Right lobe of liver (tissue), 6 donors: Measurements from ENCODE around the gene STH. TPM values are rescaled to one million over a fixed set of nuclear protein-coding genes. Genes with fewer than 3 reads are reported as not detected.

Experiments
- ATAC-seq, 4 donors: fragments of 200-7000 bp; cut with Tn5 transposase; one replicate each; pipeline ENCODE4 v1.9.1; 2020; ENCODE audit warnings: mild to moderate bottlenecking in 4 of 4, moderate library complexity in 4 of 4
- DNase-seq, 3 donors: peaks; one replicate each; pipeline ENCODE4 v3.0.0-alpha.2; 2020
- H3K27ac ChIP-seq, 3 donors: fragments of 200-600 bp; one replicate each; pipeline ENCODE4 v1.8.0; 2022
- H3K27me3 ChIP-seq, 2 donors: fragments of 200-600 bp; one replicate each; pipeline ENCODE4 v1.8.0; 2022
- H3K36me3 ChIP-seq, 4 donors: fragments of 200-600 bp; sonication (generic) in 1 of 4; one replicate each; pipeline versions ENCODE4 v1.5.1 to v1.8.0; 2017 to 2022; ENCODE audit warnings: control low read depth in 1 of 4
- H3K4me1 ChIP-seq, 4 donors: fragments of 200-600 bp; sonication (generic) in 1 of 4; one replicate each; pipeline versions ENCODE4 v1.5.1 to v1.8.0; 2017 to 2022; ENCODE audit warnings: control low read depth in 1 of 4
- H3K4me3 ChIP-seq, 3 donors: fragments of 200-600 bp; one replicate each; pipeline ENCODE4 v1.8.0; 2022
- H3K9me3 ChIP-seq, 4 donors: fragments of 200-600 bp; sonication (generic) in 1 of 4; one replicate each; pipeline versions ENCODE4 v1.5.1 to v1.8.0; 2017 to 2022; ENCODE audit warnings: control low read depth in 1 of 4
- CTCF ChIP-seq, 4 donors: fragments of 200-600 bp in 3 of 4; fragments of 450-650 bp in 1 of 4; IDR thresholded peaks; one replicate each; pipeline versions ENCODE4 v1.5.1 to v1.8.0; 2016 to 2022; ENCODE audit warnings: antibody characterized with exemption in 4 of 4, mild to moderate bottlenecking in 2 of 4
- POLR2A ChIP-seq: fragments of 450-650 bp; IDR thresholded peaks from one replicate; pipeline ENCODE4 v1.6.1; 2017; ENCODE audit warnings: antibody characterized with exemption, mild to moderate bottlenecking
- WGBS: methylation state at CpG from one replicate; pipeline ENCODE4 v1.1.6; 2018; ENCODE audit warnings: low coverage, low lambda C conversion rate; ENCODE audit not compliant: insufficient coverage; ENCODE audit errors: missing lambda C conversion rate; 5-methylcytosine and 5-hydroxymethylcytosine counted together
- intact Hi-C, 2 donors: fragments of 100-400 bp; cut with DNase I; formaldehyde crosslinking; loops; one replicate each; pipeline versions ENCODE4 v1.11.2 to v1.14.1; 2022
- total RNA-seq, 6 experiments: library from RNA; depleted of rRNA in 2 of 6; stranded (reverse); fragments of >200 nt in 2 of 6; fragmentation: NEBNext Ultra II Directional in 3 of 6; extraction: Animal tissue kit (Norgen Biotek cat#: 25700) in 3 of 6; gene quantifications; one replicate each; pipeline versions ENCODE4 v1.1.0 to v1.2.4, GENCODE V29; 2016 to 2023
- donor health status: DM: no; HTN: yes; CAD: no.
- donor health status: DM: no; HTN: no; CAD: no.
- donor health status: DM: no; HTN: no; CAD: no.
- donor health status: DM: no; HTN: yes; CAD: no.
- donor health status: DM: no; HTN: yes; CAD: no.

STH gene
- total RNA-seq, 6 experiments from 2014 or later = not detected

GRCh38 chr17:45977976-45978626 lies 20.9 kb upstream of the STH start:
- Histone ChIP-seq H3K27me3 (no peaks in the 10 kb centered on the region), H3K9me3 (no peaks in the 10 kb centered on the region), H3K4me3 (no peak overlapping the region), H3K4me1 (no peaks in the 10 kb centered on the region), H3K36me3 (no peaks in the 10 kb centered on the region), H3K27ac (no peak overlapping the region)
- 84% methylated on average over 3 of the region's 3 CpGs for WGBS
- DNase-seq (no peak), ATAC-seq (no peak)
- TF ChIP-seq CTCF (IDR thresholded peaks at IDR 0.05) (no peak), POLR2A (no peak)
- intact Hi-C loops = no loop called here

GRCh38 chr17:45979137-45979536 lies 19.9 kb upstream of the STH start:
- ATAC-seq = no peak
- intact Hi-C loops = no loop called here

GRCh38 chr17:45980855-45981254 lies 18.2 kb upstream of the STH start:
- no peak for DNase-seq
- H3K27ac ChIP-seq = no peak overlapping the region
- no peaks in the 10 kb centered on the region for H3K4me1 ChIP-seq
- H3K36me3 ChIP-seq = no peaks in the 10 kb centered on the region
- ATAC-seq = no peak
- 88% methylated on average over 4 of the region's 6 CpGs for WGBS
- no peaks in the 10 kb centered on the region for H3K27me3 ChIP-seq
- no peak overlapping the region for H3K4me3 ChIP-seq
- intact Hi-C loops = no loop called here
- H3K9me3 ChIP-seq = no peaks in the 10 kb centered on the region
- TF ChIP-seq CTCF (IDR thresholded peaks at IDR 0.05) (no peak), POLR2A (no peak)

More at GRCh38 chr17:45979137-45979536, 19.9 kb upstream of the STH start:
- WGBS = 63% methylated on average over 1 of the region's 2 CpGs
- H3K4me3 ChIP-seq = no peak overlapping the region
- DNase-seq = no peak
- no peak for TF ChIP-seq POLR2A
- TF ChIP-seq CTCF (IDR thresholded peaks at IDR 0.05) = no peak
- no peak overlapping the region for H3K27ac ChIP-seq
- H3K36me3 ChIP-seq = no peaks in the 10 kb centered on the region
- no peaks in the 10 kb centered on the region for H3K27me3 ChIP-seq
- no peaks in the 10 kb centered on the region for H3K4me1 ChIP-seq
- no peaks in the 10 kb centered on the region for H3K9me3 ChIP-seq

- 81% methylated on average over 5 of the region's 7 CpGs for WGBS
- no peaks in the 10 kb centered on the region for H3K27me3 ChIP-seq
- DNase-seq (no peak), ATAC-seq (no peak)
- H3K4me1 ChIP-seq = no peaks in the 10 kb centered on the region
- intact Hi-C loops = no loop called here
- H3K9me3 ChIP-seq = no peaks in the 10 kb centered on the region
- no peak overlapping the region for H3K27ac ChIP-seq
- TF ChIP-seq CTCF (IDR thresholded peaks at IDR 0.05) (no peak), POLR2A (no peak)
- H3K4me3 ChIP-seq = no peak overlapping the region
- no peaks in the 10 kb centered on the region for H3K36me3 ChIP-seq
Measured at GRCh38 chr17:45981306-45981705, 17.7 kb upstream of the STH start.
